ENCODE measurements around the gene PGAP1.

DNA sequence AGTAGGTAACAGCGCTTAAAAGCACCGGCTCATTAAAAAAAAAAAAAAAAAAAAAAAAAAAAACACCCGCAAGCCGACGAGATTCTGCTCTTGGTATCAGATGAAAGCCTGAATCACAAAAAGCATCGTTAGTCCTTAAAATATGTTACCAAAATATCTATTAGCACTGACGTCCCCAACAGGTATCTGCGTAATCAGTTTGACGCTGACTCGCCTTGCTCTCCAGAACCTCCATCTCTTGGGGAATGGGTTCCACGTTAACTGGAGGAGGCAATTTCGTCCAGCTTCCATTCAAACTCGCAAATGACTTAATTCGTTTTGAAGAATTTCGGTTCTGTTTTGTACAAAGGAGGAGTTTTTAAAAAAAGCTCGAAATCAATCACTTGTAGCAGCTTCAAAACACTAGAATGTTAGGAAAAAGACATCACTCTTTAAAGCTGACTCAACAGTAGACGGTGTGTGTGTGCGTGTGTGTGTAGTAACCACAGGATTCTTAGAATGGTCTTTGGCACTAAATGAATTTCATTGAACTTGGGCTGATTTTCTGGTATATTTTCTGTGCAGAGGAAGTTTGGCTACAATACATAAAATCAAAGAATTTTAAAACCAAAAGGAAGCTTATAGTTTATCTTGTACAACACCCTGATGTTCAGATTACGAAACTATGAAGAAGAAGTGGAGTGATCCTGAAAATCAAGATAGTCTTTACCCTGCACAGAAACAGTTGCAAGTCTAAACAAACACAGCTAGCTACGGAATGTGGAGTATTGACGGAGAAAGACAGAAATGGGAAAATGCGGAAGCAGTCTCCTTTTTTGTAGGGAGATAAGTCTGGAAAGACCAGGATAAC lies 1.1 kb upstream of the PGAP1 start:
- TF ChIP-seq, protein P1, sequence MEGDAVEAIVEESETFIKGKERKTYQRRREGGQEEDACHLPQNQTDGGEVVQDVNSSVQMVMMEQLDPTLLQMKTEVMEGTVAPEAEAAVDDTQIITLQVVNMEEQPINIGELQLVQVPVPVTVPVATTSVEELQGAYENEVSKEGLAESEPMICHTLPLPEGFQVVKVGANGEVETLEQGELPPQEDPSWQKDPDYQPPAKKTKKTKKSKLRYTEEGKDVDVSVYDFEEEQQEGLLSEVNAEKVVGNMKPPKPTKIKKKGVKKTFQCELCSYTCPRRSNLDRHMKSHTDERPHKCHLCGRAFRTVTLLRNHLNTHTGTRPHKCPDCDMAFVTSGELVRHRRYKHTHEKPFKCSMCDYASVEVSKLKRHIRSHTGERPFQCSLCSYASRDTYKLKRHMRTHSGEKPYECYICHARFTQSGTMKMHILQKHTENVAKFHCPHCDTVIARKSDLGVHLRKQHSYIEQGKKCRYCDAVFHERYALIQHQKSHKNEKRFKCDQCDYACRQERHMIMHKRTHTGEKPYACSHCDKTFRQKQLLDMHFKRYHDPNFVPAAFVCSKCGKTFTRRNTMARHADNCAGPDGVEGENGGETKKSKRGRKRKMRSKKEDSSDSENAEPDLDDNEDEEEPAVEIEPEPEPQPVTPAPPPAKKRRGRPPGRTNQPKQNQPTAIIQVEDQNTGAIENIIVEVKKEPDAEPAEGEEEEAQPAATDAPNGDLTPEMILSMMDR (IDR thresholded peaks at IDR 0.05), result no peak
- TF ChIP-seq POLR2A (IDR thresholded peaks at IDR 0.05), result no peak
